GM13976 (cell line): ENCODE measurements around the gene TDRD15.
A peak's percentile ranks its signal among the peaks of the same experiment; 100 is the strongest.

Experiments used
- DNase-seq: peaks from one replicate; pipeline ENCODE4 v3.0.0; 2012; ENCODE audit warnings: low spot score
- in situ Hi-C: fragments of 300-500 bp; cut with MboI; formaldehyde crosslinking; loops from one replicate; pipeline ENCODE4 v1.12.0; 2022; ENCODE audit warnings: low sequenced_read_pairs, mixed read lengths, inconsistent platforms; ENCODE audit not compliant: unreplicated experiment
- TF ChIP-seq, protein P1 (sequence below): IDR thresholded peaks from 2 replicates; pipeline ENCODE4 v1.5.1; 2012; ENCODE audit warnings: borderline replicate concordance, mild to moderate bottlenecking; ENCODE audit not compliant: insufficient read depth; ENCODE audit errors: extremely low read depth, missing control alignments, control extremely low read depth

Gene TDRD15

DNA sequence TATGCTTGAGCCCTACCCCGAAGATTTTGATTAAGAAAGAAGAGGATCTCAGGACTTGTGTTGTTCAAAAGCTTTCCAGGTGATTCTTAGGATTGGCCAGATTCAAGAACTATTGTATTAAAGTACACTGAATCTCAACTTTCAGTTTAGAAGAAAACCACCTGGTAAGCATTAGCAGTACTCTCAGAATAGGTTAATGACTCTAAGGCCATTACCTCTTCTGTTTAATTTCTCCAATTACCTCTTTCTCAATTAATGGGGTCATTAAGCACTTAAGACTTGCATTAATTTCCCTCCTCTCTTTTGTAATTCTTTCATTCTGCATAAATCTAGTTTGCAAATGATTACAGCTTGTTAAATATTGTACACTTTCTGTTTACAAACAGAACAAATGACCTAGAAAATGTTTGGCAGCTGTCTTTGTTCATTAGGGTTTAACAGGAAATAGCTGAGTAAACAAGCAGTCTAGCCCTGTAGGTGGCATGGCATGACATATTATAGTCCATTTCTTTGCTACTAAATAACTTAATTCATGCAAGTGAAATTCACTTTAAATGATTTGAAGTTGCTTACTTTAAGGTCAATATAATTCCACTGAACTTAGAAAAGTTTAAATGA lies 20.4 kb upstream of the TDRD15 start:
- no peak for DNase-seq
- in situ Hi-C loops, result no loop called here
- TF ChIP-seq, protein P1, sequence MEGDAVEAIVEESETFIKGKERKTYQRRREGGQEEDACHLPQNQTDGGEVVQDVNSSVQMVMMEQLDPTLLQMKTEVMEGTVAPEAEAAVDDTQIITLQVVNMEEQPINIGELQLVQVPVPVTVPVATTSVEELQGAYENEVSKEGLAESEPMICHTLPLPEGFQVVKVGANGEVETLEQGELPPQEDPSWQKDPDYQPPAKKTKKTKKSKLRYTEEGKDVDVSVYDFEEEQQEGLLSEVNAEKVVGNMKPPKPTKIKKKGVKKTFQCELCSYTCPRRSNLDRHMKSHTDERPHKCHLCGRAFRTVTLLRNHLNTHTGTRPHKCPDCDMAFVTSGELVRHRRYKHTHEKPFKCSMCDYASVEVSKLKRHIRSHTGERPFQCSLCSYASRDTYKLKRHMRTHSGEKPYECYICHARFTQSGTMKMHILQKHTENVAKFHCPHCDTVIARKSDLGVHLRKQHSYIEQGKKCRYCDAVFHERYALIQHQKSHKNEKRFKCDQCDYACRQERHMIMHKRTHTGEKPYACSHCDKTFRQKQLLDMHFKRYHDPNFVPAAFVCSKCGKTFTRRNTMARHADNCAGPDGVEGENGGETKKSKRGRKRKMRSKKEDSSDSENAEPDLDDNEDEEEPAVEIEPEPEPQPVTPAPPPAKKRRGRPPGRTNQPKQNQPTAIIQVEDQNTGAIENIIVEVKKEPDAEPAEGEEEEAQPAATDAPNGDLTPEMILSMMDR, result no peak

DNA sequence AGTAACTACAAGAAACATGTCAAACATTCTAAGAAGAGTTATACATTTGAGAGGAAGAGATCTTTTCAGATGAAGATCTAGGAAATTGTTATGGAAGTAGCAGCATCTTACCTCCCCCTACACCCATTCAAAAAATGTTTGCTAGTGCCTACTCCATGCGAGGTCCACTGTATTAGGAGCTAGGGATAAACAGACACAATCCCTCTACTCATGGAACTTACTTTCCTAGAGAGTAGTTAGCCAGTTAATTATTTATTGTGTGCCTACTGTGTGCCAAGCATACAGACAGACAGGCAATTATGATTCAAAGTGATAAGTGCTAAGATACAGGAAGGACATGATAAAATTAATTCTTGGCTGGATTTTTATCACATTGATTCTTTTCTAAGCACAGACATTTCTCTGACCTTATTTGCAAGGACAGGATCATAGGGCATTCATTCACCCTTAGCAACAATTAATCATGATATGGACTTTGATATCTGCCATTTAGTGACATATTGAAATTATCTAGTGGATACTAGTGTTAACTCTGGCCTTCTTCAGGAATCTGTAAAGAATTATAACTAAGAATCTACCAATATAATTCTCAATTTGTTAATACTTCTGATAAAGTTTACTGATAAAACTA lies 19.6 kb upstream of the TDRD15 start:
- TF ChIP-seq, protein P1, result no peak
- in situ Hi-C loops, result no loop called here
- no peak for DNase-seq

DNA sequence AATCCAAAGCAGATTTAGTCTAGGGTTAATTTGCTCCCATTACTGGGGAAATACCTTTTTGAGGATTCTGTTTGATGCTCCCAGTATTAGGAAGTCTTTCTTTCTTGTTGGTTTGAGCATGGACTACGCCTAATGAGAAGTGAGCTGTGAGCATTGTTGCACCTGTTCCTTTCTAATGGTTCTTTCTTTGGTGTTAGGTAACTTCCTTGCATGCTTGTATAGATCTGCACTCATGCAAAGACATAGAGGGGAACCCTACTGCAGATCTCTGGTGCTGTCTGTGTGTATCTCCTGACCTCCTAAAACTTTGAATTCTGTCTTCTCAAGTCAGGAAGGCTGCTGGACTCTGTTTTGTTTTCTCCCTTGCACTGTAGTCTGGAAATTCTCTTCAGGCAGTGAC lies 12.8 kb upstream of the TDRD15 start:
- TF ChIP-seq, protein P1, result no peak
- DNase-seq, result no peak
- in situ Hi-C loops, result no loop called here

DNA sequence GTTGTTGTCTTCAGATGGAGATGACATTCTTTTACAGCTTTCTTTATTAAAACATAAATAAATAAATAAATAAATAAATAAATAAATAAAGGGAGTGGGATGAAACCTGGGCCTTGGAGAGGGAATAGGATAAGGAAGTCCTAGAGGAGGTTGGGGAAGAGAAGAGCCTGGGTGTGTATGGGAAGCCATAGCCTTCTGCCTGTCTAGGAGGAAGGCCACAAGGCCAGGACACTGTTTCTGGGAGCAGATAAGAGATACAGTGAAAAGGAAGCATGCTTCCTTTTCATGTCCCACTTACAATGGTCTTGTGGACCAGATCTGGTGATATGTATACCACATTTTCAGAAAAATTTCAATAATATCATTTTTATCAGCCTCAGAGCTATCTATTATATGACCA lies 6.1 kb upstream of the TDRD15 start:
- in situ Hi-C loops, result no loop called here
- DNase-seq, result no peak
- TF ChIP-seq, protein P1, result no peak

DNA sequence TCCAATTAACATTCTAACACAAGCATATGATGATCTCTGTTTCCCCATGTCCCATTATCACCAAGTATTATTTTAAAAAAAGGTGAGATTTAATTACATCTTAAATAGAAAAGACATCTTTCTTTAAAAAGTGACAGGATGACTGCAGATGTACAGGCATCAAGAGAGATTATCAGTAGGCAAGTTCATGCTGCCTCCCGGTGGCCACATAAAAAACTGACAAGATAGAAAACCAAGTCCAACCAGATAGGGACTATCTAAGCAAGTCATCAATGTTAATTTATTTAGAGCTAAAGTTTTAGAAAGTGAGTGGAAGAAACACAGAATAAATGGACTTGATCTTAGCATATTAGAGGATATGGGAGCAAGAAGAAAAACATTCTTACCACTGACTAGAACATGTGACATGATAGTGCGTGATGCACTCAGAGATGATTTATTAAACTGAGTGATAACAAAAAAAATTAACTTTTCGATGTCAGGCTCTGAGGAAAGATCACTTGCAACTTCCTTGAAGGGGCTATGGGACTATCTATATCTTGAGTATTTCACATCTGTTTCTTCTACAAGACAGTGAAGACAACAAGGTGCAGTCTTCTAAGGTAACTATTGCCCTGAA lies 5.4 kb upstream of the TDRD15 start:
- in situ Hi-C loops, result no loop called here
- peak; percentile 38 for DNase-seq
- TF ChIP-seq, protein P1, result peak; percentile 40

DNA sequence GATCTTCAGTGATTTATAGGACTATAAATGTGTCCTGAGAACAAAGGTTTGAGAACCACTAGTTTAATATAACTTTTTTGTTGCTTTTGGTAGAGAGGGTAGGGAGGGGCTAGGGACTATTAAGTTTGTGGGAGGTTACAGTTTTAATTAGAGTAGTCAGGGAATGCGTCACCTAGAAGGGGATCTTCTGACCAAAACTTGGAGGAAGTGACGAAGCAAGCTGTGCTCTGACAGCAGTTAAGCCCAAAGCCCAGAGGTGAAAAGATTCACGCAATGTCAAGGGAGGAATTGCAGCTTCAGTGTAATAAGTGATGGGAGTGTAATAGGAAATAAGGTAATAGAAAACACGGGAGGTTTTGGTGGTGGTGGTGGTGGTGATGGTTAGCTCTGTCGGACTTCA lies 8.1 kb downstream of the TDRD15 start:
- in situ Hi-C loops, result no loop called here
- TF ChIP-seq, protein P1, result no peak
- DNase-seq, result no peak
